Measurements from ENCODE around the gene EPN2.
"Not testable (repeated sequence)": the region's sequence is repeated elsewhere in the genome, so short reads cannot be mapped to it uniquely, and the experiment has no call there.

The EPN2 gene

DNA sequence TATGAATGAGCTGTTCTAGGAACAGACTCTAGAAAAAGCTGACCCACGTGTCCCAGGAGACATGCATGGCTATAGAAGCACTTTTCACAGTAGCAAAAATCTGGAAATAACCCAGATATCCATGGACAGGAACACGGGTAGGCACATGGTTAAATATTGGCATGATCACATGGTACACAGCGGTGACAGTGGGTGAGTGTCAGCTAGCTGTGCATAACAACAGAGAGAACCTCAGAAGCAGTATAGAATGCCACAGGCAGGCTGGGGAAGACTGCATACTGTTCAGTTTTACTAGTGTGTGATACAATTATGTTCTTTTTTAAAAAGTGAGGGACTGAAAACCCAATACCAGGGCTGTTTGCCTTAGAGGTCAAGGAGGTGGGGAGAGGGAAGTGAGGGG lies 31.4 kb downstream of the EPN2 start:
- no peak for DNase-seq (ENCODE audit: low spot score)

DNA sequence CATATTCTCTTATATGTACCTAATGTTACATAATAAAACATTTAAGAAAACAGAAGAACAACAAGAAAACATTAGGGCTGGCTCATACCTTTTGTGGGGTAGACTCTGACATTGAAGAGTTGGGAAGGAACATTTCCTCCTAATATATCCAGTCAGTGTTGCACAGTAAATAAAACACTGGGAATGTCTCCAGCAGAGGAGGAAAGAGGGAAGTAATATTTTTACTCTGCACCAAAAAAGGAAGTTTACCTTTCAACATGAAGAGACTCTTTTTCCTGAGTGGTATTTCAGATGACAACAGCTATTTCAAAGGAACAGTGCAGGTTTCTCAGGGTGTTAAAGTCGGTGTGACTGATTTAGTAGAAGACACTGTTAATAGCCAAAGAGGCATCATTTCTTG lies 31.9 kb downstream of the EPN2 start:
- DNase-seq (ENCODE audit: low spot score) = no peak

DNA sequence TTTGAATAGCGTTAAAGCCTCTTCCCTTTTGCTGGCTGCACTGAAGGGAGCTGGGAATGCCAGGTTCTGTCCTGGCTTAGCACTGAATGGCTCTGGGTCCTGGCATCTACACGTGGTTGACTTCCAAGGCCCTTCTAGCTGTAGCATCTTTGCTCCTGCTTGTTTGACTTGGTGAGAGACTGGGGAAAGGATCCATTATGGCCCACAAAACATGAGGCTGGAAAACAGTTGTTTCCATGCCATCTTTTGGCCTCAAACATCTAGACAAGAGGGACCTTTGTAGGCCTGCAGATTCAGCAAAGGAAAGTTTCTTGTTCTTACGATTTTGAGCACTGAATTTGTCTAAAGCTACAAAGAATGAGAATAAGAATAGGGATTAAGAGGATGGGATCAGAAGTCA lies 32.5 kb downstream of the EPN2 start:
- no peak for DNase-seq (ENCODE audit: low spot score)

DNA sequence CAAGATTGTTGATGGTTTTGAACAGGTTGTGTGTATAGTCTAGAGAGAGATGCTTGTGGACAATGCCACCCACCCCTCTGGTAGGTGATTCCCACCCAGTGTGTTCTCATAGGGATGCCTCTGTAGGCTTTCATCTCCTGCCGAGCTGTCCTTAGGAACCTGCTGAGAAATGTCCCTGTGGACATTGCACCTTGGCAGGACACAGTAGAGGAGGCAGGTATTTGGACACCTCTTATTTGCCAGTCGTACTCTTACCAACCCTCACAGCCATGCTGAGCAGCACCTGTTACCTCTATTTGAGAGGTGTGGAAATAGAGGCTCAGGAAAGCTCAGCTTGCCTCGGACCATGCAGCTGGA lies 33.2 kb downstream of the EPN2 start:
- DNase-seq (ENCODE audit: low spot score) = no peak

DNA sequence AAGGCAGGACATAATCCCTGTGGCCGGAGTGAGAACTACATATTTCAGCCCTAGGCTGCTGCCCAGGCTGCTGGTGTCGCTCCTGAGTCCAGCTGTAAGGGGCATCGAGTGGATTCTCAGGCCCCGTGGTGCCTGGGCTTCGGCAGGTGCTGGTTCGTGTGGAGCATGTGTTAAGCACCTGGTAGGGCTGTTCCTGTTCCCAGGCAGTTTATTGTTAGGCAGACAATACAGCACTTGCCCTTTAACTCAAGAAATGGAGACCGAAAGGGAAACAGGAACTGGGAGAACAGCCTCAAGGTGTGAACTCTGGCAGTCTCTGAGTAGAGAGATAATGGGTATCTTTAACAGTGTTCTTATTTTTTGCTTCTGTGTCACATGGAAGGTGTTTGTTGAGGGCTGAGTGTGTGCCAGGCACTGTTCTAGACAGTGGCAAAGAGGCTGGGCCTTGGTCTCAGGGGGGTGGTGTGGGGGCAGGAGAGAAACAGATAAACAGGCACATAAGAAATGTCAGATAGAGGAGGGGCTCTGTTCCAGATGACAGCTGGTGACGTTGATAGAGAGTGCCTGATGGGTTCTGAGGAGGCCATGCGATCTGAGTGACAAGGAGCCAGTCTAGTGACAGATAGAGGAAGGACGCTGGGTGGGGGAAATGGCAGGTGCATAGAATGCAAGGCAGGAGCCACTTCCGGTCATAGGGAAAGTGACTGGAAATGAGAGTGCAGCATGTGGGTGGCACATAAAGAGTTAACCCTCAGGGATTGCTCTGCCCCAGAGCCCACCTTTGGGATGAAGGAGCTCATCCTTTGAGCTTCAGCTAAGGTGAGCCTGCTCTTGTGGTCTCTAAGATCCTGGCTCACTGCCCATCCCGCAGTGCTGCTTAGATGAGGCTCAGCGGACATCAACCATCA lies 33.8 kb downstream of the EPN2 start:
- DNase-seq (ENCODE audit: low spot score) = no peak

DNA sequence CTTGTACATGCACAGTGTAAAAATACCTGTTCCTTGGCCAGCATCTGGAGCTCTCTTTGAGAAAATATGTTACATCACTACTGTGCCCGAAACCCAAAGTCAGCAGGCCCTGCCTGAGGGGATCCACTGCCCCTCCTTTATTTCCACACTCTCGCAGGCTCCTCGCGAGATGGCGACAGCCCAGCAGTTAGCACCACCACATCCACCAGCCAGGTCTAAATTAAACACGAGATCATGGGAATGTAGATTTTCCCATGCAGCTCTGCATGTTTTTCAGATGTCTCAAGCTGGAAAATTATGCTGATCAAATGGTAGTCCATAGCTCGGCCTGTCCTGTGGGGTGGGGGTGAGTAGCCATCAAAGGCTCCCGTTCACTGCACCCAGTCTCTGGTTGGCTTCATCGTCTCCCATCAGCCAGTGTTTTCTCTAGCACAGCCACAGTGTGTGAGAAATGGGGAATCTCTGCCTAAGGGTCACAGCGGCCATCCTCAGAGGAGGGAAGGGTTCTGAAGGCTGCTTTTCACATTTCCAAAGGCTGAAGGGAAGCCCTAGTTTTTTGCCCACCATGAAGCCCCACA lies 34.7 kb downstream of the EPN2 start:
- DNase-seq (ENCODE audit: low spot score) = no peak

DNA sequence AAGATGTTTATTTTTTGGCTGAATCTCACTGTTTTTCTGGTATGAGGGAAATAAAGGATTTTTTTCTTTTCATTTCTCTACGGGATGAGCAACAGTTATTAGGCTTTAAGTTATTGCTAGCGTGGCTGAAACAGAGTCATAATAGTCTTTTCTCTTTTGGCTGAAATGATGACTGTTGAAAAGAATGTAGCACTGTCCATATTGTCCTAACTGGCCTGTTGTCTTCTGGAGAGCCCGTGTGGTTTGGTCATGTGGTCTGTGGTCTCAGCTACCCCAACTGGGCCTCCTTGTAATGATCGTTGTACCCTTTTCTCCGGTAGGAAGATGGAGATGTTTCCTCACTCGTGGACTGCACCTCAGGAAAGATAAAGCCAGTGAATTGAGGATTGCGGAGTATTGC lies 36.6 kb downstream of the EPN2 start:
- DNase-seq (ENCODE audit: low spot score) = no peak

DNA sequence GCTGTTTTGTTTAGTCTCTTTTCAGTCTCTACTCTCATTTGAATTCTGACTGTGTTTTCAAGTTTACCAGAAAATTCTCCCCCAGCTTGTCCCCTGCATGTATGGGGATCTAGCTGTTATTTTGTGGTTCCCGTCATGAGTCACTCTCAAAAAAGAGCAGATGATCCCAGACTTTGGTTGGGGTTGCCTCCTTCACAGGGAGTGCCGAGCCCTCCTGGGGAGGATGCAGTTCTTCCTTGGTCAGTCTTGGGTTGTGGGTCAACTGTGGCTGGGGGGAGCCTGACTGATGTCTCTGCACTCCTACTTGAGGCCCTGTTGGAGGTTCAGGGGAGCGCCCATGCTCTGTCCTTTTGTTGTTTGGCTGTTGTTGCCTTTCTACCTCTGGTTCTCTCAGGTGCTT lies 37.7 kb downstream of the EPN2 start:
- no peak for DNase-seq (ENCODE audit: low spot score)

DNA sequence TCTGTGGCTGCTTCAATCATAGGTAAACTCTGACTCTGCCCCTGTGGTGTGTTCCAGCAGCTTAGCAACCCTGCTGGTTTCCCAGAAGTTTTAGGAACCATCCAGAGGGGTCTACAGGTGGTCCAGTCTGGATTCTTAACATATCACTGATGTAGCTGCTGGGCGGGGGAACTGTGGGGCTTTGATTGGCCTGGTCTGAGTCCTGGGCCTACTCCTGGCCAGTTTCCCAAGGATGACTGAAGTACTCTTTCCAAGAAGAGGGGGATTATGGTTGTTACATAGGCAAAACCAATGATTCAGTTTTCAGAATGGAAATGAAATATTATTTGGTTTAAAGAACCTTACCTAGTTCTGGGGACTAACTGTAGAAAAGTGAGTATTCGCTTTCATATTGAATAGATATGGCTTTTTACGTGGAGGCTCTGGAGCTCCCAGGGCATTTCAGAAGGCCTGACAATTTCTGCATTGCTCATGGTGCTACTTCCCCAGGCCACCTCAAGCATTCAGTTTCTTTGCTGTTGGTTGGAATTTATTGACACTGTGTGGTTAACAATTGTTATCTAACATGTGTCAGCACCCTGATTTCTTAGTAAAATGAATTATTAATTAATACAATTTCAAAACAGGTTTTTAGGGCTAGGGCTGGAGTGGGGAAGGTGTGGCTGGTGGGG lies 38.4 kb downstream of the EPN2 start:
- DNase-seq (ENCODE audit: low spot score) = no peak

DNA sequence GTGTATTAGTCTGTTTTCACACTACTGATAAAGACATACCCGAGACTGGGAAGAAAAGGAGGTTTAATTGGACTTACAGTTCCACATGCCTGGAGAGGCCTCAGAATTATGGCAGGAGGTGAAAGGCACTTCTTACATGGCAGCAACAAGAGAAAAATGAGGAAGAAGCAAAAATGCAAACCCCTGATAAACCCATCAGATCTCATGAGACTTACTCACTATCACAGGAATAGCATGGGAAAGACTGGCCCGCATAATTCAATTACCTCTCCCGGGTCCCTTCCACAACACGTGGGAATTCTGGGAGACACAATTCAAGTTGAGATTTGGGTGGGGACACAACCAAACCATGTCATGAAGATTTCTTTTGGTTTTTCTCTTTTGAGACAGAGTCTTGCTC lies 41.1 kb downstream of the EPN2 start:
- not testable (repeated sequence) for DNase-seq (ENCODE audit: low spot score)

DNA sequence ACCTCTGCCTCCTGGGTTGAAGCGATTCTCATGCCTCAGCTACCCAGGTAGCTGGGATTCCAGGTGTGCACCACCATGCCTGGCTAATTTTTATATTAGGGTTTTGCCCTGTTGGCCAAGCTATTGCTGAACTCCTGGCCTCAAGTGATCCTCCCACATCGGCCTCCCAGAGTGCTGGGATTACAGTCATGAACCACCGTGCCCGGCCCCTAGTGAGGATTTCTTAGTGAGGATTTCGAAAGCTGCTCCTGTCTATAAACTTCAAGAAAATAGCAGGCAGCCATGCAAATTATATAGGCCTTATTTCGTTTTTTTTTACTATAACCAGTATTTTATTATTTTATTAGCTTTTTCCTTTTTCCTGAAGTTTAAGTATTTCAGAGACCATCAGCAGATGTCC lies 41.6 kb downstream of the EPN2 start:
- DNase-seq (ENCODE audit: low spot score) = no peak

DNA sequence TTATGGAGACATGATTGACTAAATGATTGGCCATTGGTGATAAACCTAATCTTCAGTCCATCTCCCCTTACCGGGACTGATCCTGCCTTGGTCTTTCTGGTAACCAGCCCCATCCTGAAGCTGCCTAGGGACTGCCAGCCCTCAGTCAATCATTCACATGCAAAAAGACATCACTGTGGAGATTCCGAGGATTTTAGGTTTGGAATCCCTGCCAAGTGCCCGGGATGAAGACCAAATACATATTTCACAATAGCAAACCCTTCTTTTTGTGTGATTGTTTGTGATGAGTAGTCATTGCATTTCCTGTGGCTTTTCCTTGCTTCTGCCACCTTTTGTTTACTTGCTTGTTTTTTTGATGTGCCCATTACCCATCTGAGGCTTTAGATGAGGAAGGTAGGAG lies 44.0 kb downstream of the EPN2 start:
- DNase-seq (ENCODE audit: low spot score) = no peak

DNA sequence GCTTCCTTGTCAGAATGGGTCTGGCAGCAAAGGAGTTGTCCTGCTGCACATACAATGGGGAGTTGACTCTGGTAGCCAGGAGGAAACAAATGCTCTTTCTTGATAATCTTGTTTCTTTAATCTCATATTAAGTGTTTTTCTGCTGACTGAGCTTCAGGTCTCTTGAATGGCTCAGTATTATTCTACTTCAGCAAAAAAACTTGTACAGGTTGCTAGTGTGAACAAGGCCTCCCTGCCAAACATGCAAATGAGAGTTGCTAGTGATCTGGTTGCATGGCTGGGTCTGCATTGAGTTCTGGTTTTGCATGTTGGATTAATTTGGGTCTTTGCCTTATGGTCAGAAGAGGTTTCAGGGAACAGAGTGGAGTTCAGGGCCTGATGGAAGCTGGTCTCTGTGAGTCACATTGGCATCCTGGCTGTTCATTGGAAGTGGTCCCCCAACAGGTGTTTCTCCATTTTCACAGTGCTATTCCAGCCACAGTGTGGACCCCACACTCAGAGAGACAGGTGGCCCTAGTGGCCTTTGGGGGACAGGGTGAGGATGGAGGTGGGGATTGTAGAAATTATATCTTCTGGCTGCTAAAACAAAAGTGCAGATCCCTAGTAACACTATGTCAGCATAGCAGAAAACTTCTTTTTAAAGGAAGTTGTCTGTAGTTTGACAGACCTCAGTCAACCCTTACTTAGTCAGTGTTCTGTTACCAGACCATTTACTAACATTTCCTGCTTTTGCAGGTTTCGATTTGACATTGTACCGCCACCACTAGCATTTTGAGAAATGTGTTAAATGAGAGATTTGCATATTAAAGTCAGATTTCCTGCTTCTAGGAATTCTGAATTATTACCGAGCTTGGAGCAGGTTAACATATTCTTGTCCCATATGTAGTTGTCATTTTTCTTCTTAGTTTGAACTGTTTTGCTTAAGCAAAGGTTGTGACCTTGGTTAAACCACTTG lies 47.1 kb downstream of the EPN2 start:
- no peak for DNase-seq (ENCODE audit: low spot score)

DNA sequence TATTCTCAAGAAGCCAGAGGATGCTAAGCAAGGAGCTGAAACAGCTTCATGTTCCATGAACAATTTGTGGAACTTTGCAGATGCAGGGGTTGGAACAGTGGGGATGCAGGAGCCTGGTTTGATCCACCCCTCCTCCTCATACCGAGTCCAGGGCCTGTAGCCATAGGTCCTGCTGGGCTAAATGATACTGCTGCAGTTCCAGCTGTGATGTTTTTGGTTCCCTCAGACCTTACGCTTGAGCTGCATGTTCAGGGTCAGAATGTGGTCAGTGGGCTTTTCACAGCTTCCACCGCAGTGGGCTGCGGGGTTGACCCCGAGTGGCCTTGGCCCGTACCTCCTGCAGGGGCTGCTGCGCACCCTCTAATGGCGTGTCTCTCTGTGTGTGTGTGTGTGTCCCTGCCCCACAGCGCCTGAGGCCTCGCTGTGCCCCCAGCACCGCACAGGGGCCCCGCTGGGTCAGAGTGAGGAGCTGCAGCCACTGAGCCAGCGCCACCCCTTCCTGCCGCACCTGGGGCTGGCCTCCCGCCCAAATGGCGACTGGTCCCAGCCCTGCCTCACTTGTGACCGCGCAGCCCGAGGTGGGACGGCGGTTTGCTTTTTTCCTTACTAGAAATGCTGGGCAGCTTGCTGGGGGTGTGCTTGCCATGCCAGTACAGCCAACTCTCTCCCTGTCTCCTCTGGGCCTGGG lies 48.2 kb downstream of the EPN2 start:
- no peak for DNase-seq (ENCODE audit: low spot score)

DNA sequence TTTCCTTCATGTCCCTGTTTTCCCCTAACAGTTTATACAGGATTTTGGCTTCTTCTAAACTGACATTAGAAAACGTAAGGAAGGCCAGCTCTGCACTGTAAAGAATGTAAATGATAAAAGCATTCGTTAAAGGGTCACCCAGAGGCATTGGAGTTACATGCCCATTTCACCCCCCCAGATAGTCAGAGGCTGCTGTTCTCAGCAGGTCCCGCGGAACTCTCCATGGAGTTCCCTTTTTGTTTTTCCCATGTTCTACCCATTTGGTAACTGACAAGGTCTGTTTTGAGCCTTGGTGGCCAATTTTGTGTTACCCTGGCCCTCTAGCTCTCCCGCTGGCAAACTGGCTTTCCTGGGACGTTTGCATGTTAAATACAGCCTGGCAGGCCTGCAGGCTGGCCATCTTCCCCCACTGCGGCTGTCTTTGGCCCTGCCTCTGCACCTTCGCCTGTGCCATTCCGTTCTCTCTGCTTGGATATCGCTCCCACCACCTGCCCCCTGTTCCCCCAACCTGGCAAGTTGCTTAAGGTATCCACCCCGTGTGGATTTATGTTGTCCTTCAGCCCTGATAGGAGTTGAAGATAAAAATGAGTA lies 49.7 kb downstream of the EPN2 start:
- DNase-seq (ENCODE audit: low spot score) = no peak

DNA sequence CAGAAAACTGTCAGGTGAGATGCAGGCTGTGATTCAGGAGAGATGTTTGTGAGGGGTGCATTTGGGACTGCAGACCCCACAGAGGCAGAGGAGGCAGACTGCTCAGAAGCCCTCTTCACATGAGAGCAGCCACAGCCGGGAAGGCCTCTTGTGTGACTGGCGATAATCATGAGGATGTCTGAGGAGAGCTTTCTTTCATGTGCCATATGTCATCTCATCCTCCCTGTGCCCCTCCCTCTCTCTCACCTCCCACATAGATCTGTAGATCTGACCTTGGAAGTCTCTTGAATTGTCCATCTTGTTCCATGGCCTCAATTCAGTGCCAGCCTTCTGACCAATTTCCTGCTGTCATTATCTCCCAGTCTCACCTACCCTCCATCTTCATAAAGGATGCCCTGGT lies 50.5 kb downstream of the EPN2 start:
- no peak for DNase-seq (ENCODE audit: low spot score)

DNA sequence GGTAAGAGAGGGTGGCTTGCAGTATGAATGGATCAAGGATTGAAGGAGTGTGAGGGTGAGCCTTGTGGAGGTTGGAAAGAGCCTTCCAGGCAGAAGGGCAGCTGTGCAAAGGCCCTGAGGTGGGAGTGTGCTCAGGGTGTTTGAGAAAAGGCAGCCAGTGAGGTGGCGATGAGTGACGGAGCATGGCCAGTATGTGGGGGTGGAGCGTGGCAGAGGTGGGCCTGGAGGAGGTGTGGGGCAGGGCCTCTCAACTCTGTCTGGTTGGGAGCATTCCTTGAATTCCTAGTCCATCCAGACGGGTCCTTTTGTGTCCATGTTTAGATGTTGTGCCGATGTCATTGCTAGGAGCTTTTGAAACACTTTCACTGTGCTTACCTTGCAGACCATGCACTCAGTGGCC lies 51.3 kb downstream of the EPN2 start:
- DNase-seq (ENCODE audit: low spot score) = no peak

DNA sequence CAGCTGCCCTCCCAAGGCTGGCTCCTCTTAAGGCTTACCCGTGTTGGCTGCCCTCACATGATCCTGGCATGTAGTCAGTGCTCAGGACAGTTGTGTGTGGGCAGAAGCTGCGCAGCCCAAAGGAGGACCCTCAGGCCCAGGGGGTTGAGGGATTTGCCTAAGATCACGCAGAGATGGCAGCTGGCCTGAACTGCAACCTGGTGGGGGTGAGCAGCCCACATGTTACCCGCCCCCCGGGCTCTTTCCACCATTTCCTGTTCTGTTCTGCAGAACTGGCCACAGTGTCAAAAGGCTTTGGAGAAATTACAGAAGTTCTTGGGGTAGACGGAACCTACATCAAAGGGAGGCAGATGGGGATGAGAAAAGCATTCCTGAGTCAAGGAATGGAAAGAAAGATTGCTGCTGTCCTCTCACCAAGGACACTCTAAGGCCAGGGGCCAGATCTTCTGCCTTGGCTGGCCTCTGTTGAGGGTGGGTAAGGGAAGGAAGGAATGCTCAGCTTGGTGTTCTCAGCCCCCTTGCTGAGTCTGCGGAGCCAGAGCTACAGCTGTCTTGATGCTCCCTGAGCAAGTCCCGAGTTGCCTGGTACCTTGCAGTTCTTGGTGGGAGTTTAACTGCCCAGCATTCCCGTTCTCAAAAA lies 53.0 kb downstream of the EPN2 start:
- no peak for DNase-seq (ENCODE audit: low spot score)

DNA sequence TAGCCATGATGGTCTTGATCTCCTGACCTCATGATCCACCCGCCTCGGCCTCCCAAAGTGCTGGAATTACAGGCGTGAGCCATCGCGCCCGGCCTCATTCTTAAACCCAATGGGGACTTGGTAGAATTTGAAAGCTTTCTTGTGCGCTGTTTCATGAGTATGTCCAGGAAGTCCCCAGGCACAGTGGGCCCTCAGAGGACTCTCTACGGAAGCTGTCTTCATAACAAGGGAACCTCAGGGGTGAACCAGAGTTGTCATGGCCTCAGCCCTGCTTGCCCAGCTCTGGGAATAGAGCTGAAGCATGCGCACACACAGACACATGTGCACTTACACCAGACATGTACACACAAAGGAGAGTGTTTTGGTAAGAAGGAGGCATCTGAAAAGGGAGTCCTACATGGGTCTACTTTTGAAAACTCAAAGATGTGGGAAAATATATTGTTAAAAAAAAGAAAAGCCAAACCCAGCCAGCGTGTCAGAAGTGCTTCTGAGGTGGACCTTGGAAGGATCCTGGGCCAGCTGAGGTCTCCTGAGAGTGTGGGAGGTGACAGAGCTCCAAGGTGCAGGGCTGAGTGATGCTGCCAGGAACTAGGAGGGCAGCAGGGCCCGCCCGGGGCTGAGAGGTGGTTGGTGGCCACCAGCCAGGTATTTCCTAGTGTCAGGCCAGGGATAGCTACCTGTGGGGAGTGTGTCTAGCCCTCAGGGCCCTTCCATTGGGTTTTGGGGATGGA lies 54.6 kb downstream of the EPN2 start:
- no peak for DNase-seq (ENCODE audit: low spot score)

DNA sequence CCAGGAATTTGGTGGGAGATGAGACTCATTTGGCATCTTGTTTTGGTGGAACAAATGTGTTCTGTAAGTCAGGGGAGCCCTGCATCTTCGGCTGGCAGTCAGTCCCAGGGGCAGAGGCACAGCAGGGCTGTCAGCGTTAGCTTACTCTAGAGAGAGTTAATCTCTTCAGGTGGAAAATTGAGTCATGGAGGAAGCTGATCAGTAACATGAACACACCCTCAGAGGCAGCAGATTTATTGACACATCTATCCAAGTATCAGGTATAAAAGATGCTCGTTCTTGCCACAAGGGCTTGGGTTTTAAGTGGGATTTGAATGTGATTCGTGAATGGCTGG lies 55.2 kb downstream of the EPN2 start:
- no peak for DNase-seq (ENCODE audit: low spot score)
